Upper lobe of left lung (tissue), 6 donors: ENCODE measurements around the gene SLC39A5. TPM values are rescaled to one million over a fixed set of nuclear protein-coding genes. Genes with fewer than 3 reads are reported as not detected.

ENCODE experiments used
- ATAC-seq, 2 donors: fragments of 200-7000 bp; cut with Tn5 transposase; one replicate each; pipeline ENCODE4 v1.9.1; 2022; ENCODE audit warnings: mild to moderate bottlenecking in 2 of 2, moderate library complexity in 2 of 2; ENCODE audit not compliant: low FRiP score in 2 of 2
- DNase-seq, 2 donors: peaks; one replicate each; pipeline ENCODE4 v3.0.0-alpha.2; 2019 to 2020
- H3K27ac ChIP-seq, 4 donors: fragments of 200-600 bp; sonication (generic); one replicate each; pipeline ENCODE4 v1.5.1; 2016 to 2019
- H3K27me3 ChIP-seq, 4 donors: fragments of 200-600 bp; sonication (generic); one replicate each; pipeline ENCODE4 v1.5.1; 2017 to 2019
- H3K36me3 ChIP-seq, 4 donors: fragments of 200-600 bp; sonication (generic); one replicate each; pipeline ENCODE4 v1.5.1; 2016 to 2019
- H3K4me1 ChIP-seq, 4 donors: fragments of 200-600 bp; sonication (generic); one replicate each; pipeline ENCODE4 v1.5.1; 2018 to 2019
- H3K4me3 ChIP-seq, 4 donors: fragments of 200-600 bp; sonication (generic); one replicate each; pipeline ENCODE4 v1.5.1; 2017 to 2019; ENCODE audit warnings: mild to moderate bottlenecking in 2 of 4, moderate library complexity in 1 of 4
- H3K9me3 ChIP-seq, 4 donors: fragments of 200-600 bp; sonication (generic); one replicate each; pipeline ENCODE4 v1.5.1; 2018 to 2019
- EP300 ChIP-seq, 4 donors: sonication (generic); formaldehyde crosslinking; IDR thresholded peaks; one replicate each; pipeline ENCODE4 v1.5.1; 2017; ENCODE audit warnings: antibody characterized with exemption in 4 of 4, control low read depth in 2 of 4
- POLR2A ChIP-seq, 4 donors: fragments of 450-650 bp; IDR thresholded peaks; one replicate each; pipeline ENCODE4 v1.5.1; 2016 to 2017; ENCODE audit warnings: antibody characterized with exemption in 4 of 4, mild to moderate bottlenecking in 2 of 4
- POLR2AphosphoS5 ChIP-seq, 2 donors: sonication (generic); formaldehyde crosslinking; IDR thresholded peaks; one replicate each; pipeline ENCODE4 v1.5.1; 2017; ENCODE audit warnings: antibody characterized with exemption in 2 of 2
- WGBS, 2 donors: methylation state at CpG; one replicate each; pipeline ENCODE4 v1.1.5; 2017 to 2018; 5-methylcytosine and 5-hydroxymethylcytosine counted together
- total RNA-seq, 6 donors: library from RNA; depleted of rRNA in 4 of 6; stranded (reverse); fragments of >200 nt in 4 of 6; gene quantifications; one replicate each; pipeline versions ENCODE4 v1.1.0 to v1.2.1, GENCODE V29; 2016 to 2021
- TF ChIP-seq, protein P1 (sequence below), 6 experiments: fragments of 450-650 bp in 4 of 6; fragments of 200-600 bp in 2 of 6; sonication (generic) in 2 of 6; IDR thresholded peaks; one replicate each; pipeline ENCODE4 v1.5.1; 2016 to 2019; ENCODE audit warnings: antibody characterized with exemption in 6 of 6
- donor health status: DM: no; HTN: no; CAD: no; lungs with moderate emphysema.
- donor health status: DM: no; HTN: yes; CAD: no; lungs with severe emphysema.

Gene SLC39A5
- total RNA-seq, 6 donors from 2014 or later, result 0.37 to 1.2 (median 1.1) TPM; not detected in 3

DNA sequence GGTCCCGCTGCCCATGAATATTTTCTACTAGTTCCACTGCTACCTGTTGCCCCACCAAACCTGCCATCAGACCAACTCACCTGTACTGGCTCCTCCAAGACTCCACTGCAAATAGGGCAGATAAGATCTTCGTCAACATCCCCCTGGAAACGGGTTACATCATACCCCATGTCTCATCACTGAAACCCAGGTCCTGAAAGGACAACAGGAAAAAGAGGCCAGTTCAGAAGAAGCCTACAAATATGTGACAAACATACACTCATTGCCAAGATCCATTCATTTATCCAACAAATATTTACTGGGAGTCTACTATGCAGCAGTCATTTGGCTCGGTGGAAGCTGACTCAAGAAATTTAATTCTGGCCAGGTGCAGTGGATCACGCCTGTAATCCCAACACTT lies 16.0 kb upstream of the SLC39A5 start:
- 92 to 96% methylated on average over 5 of the region's 5 CpGs for WGBS, 2 donors
- no peaks in the 10 kb centered on the region for H3K27me3 ChIP-seq
- H3K4me3 ChIP-seq, result no peak overlapping the region
- no peaks in the 10 kb centered on the region for H3K9me3 ChIP-seq
- H3K27ac ChIP-seq, result no peak overlapping the region
- TF ChIP-seq POLR2A (IDR thresholded peaks at IDR 0.05) (no peak), EP300 (IDR thresholded peaks at IDR 0.05) (no peak), POLR2AphosphoS5 (IDR thresholded peaks at IDR 0.05) (no peak)
- TF ChIP-seq, protein P1, sequence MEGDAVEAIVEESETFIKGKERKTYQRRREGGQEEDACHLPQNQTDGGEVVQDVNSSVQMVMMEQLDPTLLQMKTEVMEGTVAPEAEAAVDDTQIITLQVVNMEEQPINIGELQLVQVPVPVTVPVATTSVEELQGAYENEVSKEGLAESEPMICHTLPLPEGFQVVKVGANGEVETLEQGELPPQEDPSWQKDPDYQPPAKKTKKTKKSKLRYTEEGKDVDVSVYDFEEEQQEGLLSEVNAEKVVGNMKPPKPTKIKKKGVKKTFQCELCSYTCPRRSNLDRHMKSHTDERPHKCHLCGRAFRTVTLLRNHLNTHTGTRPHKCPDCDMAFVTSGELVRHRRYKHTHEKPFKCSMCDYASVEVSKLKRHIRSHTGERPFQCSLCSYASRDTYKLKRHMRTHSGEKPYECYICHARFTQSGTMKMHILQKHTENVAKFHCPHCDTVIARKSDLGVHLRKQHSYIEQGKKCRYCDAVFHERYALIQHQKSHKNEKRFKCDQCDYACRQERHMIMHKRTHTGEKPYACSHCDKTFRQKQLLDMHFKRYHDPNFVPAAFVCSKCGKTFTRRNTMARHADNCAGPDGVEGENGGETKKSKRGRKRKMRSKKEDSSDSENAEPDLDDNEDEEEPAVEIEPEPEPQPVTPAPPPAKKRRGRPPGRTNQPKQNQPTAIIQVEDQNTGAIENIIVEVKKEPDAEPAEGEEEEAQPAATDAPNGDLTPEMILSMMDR (IDR thresholded peaks at IDR 0.05), result no peak
- DNase-seq, result no peak
- peaks cover 0 to 4% (median 0%) of the 10 kb centered on the region in 4 donors for H3K4me1 ChIP-seq
- no peak for ATAC-seq
- peaks cover 46 to 82% (median 69%) of the 10 kb centered on the region in 4 donors for H3K36me3 ChIP-seq

DNA sequence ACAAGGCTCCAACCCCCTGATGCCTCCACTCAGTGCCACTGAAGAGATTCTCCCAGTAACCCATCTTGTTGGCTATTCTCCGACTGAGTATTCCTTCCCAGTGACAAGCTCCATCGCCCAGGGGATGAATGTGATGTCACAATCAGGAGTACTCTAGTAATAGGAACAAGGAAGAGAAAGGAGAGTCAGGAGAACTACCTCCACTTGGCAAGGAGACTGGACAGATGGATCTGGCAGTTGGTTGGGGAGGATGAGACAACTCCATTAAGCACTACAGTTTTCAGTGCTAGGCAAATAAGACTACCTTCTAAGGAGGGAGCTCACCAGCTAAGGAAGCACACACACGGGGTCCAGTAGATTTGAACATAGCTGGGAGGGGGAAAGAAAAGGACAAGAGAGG lies 13.4 kb upstream of the SLC39A5 start:
- no peak for TF ChIP-seq POLR2AphosphoS5 (IDR thresholded peaks at IDR 0.05)
- no peak for TF ChIP-seq EP300 (IDR thresholded peaks at IDR 0.05)
- no peak for TF ChIP-seq POLR2A (IDR thresholded peaks at IDR 0.05)
- TF ChIP-seq, protein P1 (IDR thresholded peaks at IDR 0.05), result no peak
- Histone ChIP-seq H3K9me3 (no peaks in the 10 kb centered on the region), H3K27me3 (no peaks in the 10 kb centered on the region), H3K4me3 (no peak overlapping the region), H3K27ac (no peak overlapping the region), H3K4me1 (peaks cover 15 to 20% (median 18%) of the 10 kb centered on the region in 4 donors), H3K36me3 (peaks cover 31 to 57% (median 46%) of the 10 kb centered on the region in 4 donors)
- ATAC-seq (no peak), DNase-seq (no peak)
- WGBS, 2 donors, result 86 to 88% methylated on average over 3 of the region's 3 CpGs

DNA sequence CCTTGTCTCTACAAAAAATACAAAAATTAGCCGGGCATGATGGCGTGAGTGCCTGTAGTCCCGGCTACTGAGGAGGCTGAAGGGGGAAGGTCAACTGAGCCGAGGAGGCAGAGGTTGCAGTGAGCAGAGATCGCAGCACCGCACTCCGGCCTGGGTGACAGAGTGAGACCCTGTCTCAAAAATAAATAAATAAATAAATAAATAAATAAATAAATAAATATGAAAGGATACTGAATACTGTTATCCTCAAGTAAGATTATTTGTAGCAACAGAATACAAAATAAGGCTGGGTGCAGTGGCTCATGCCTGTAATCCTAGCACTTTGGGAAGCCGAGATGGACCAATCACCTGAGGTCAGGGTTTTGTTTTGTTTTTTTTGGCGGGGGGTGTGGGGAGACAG lies 10.0 kb upstream of the SLC39A5 start:
- ATAC-seq, result no peak
- Histone ChIP-seq H3K4me1 (peaks cover 35 to 45% (median 38%) of the 10 kb centered on the region in 4 donors), H3K27ac (peak overlapping the region; percentile 96 to 100 (median 96)), H3K9me3 (no peaks in the 10 kb centered on the region), H3K27me3 (no peaks in the 10 kb centered on the region), H3K4me3 (peak overlapping the region in 1 of 4 donors; percentile 96), H3K36me3 (peaks cover 5 to 23% (median 13%) of the 10 kb centered on the region in 4 donors)
- WGBS, 2 donors, result 89 to 90% methylated on average over 9 of the region's 9 CpGs
- TF ChIP-seq EP300 (IDR thresholded peaks at IDR 0.05) (no peak), POLR2AphosphoS5 (IDR thresholded peaks at IDR 0.05) (no peak), POLR2A (IDR thresholded peaks at IDR 0.05) (no peak)
- TF ChIP-seq, protein P1 (IDR thresholded peaks at IDR 0.05), result no peak
- DNase-seq, result no peak

DNA sequence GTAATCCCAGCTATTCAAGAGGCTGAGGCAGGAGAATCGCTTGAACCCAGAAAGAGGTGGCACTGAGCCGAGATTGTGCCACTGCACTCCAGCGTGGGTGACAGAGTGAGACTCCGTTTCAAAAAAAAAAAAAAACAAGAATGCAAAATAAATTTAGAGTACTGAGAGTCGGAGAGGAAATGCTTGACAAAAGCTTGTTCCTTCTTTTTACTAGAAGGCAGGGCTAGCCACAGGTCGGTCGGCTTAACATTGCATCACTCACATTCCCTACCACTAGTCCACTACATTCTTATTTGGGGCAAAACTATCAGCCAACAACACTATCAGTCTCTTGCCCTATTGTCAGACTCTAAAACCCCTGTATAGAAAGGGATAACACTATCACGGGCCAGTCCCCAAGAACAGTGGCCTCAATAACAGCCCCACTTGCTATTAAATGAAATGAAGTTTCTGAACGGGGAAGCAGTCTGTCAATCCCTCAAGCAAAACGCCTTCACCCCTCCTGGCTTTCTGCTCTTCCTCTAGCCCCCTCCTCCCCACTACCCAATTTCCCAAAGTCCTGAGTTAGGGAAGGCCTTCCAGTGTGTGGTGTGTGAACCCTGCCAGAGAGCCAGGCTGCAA lies 9.1 kb upstream of the SLC39A5 start:
- peak in 1 of 2 donors; percentile 59 for DNase-seq

DNA sequence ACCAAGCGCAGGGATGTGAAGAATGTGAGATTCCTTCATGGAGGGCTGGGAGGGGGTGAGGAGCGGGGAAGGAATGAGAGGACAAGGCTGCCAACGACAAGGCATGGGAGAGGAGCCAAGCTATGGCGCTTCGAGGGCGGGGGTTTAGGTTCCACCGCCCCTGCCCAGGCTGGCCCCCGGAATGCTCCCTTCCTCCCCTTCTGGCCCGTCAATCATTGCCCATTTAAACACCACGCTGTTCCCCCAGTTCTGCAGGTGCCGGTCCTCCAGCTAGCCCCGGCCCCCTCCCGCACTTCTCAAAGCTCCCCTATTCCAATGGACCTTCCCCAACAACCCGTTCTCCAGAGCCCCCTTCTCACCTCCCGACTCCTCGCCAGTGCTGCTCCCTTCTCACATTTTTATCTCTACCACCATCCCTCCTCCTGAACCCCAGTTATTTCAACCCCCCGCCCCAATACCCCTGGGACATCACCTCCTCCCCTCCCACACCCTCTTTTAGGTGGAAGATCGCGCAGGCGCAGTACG lies 8.6 kb upstream of the SLC39A5 start:
- DNase-seq, result peak; percentile 40 to 78
- Histone ChIP-seq H3K9me3 (no peaks in the 10 kb centered on the region), H3K27me3 (no peaks in the 10 kb centered on the region), H3K4me3 (peak overlapping the region; percentile 79 to 96 (median 84)), H3K36me3 (peaks cover 0 to 12% (median 3%) of the 10 kb centered on the region in 4 donors), H3K4me1 (peaks cover 39 to 52% (median 42%) of the 10 kb centered on the region in 4 donors), H3K27ac (peak overlapping the region; percentile 96 to 100 (median 96))
- 1 to 2% methylated on average over 21 of the region's 21 CpGs for WGBS, 2 donors
- TF ChIP-seq, protein P1 (IDR thresholded peaks at IDR 0.05), result no peak
- no peak for TF ChIP-seq EP300 (IDR thresholded peaks at IDR 0.05)
- no peak for TF ChIP-seq POLR2A (IDR thresholded peaks at IDR 0.05)
- TF ChIP-seq POLR2AphosphoS5 (IDR thresholded peaks at IDR 0.05), result no peak
- peak; percentile 57 to 59 for ATAC-seq

More for the DNA sequence above, 9.1 kb upstream of the SLC39A5 start:
- Histone ChIP-seq H3K27me3 (no peaks in the 10 kb centered on the region), H3K27ac (peak overlapping the region; percentile 96 to 100 (median 96)), H3K4me3 (peak overlapping the region; percentile 79 to 96 (median 84)), H3K4me1 (peaks cover 39 to 52% (median 42%) of the 10 kb centered on the region in 4 donors), H3K36me3 (peaks cover 0 to 14% (median 6%) of the 10 kb centered on the region in 4 donors), H3K9me3 (no peaks in the 10 kb centered on the region)
- ATAC-seq, result peak in 1 of 2 donors; percentile 21
- TF ChIP-seq POLR2A (IDR thresholded peaks at IDR 0.05), result peak in 2 of 4 donors; percentile 7 to 19
- no peak for TF ChIP-seq POLR2AphosphoS5 (IDR thresholded peaks at IDR 0.05)
- 1 to 4% methylated on average over 10 of the region's 10 CpGs for WGBS, 2 donors
